GM12878 (cell line): Measurements from ENCODE around the gene GALR1. TPM values are rescaled to one million over a fixed set of nuclear protein-coding genes. Genes with fewer than 3 reads are reported as not detected.

Experiments
- polyA plus RNA-seq, 11 experiments: library from polyadenylated mRNA; depleted of rRNA in 4 of 11; unstranded in 6 of 11; stranded (reverse) in 5 of 11; fragments of >200 nt; fragmentation: Nextera tagmentation in 4 of 11; fragmentation: Illumina TruSeq in 1 of 11; extraction: Ambion mirVana in 4 of 11; extraction: Trizol in 1 of 11; gene quantifications; 1 replicate in 1 of 11; 2 replicates in 10 of 11; pipeline versions ENCODE4 v1.2.1 to v1.2.3, GENCODE V29; 2011 to 2016; ENCODE audit warnings: inconsistent platforms in 2 of 11, missing spikeins in 2 of 11, low read depth in 1 of 11
- total RNA-seq, 4 experiments: library from RNA; depleted of rRNA in 3 of 4; stranded (reverse); fragments of >200 nt in 3 of 4; fragmentation: Illumina TruSeq in 1 of 4; extraction: Trizol in 1 of 4; gene quantifications; 2 replicates each; pipeline versions ENCODE4 v1.2.1 to v1.2.3, GENCODE V29; 2013 to 2021

The GALR1 gene
- total and polyA plus RNA-seq, 10 of the 15 experiments (the other 5 are each of a cell fraction or from before 2014, with no cell fraction given), result not detected

Other genes with a start within 250 kb of the GALR1 start
- 41.1 and 43.2 TPM in 2 replicates for gene MBP, start 117.1 kb upstream of the GALR1 start, total RNA-seq (2014; rRNA removed)
- gene MBP, start 117.1 kb upstream of the GALR1 start, total RNA-seq (2014; rRNA removed; fragmentation: Illumina TruSeq; extraction: Trizol), result 33.5 and 34.6 TPM in 2 replicates
- 52.5 and 55.8 TPM in 2 replicates for gene MBP, start 117.1 kb upstream of the GALR1 start, total RNA-seq (2021)
- gene MBP, start 117.1 kb upstream of the GALR1 start, polyA plus RNA-seq (2011; rRNA removed), result 67.8 and 75.9 TPM in 2 replicates
- gene MBP, start 117.1 kb upstream of the GALR1 start, polyA plus RNA-seq (2014; fragmentation: Illumina TruSeq; extraction: Trizol), result 38.6 and 41.9 TPM in 2 replicates
- 10 to 100 TPM; 12.2 to 13.3 TPM for gene MBP, start 117.1 kb upstream of the GALR1 start, polyA plus RNA-seq (2014; fragmentation: Nextera tagmentation; extraction: Ambion mirVana)
- gene MBP, start 117.1 kb upstream of the GALR1 start, polyA plus RNA-seq (2014; rRNA removed), result 34.0 and 35.0 TPM in 2 replicates
- gene MBP, start 117.1 kb upstream of the GALR1 start, polyA plus RNA-seq (2016; fragmentation: Nextera tagmentation; extraction: Ambion mirVana), result 10 to 100 TPM; 42.2 to 42.4 TPM